ENCODE measurements around the gene RAB6B. TPM values are rescaled to one million over a fixed set of nuclear protein-coding genes. Genes with fewer than 3 reads are reported as not detected.

RAB6B gene
- total RNA-seq, 1 donor = 0.52 TPM

DNA sequence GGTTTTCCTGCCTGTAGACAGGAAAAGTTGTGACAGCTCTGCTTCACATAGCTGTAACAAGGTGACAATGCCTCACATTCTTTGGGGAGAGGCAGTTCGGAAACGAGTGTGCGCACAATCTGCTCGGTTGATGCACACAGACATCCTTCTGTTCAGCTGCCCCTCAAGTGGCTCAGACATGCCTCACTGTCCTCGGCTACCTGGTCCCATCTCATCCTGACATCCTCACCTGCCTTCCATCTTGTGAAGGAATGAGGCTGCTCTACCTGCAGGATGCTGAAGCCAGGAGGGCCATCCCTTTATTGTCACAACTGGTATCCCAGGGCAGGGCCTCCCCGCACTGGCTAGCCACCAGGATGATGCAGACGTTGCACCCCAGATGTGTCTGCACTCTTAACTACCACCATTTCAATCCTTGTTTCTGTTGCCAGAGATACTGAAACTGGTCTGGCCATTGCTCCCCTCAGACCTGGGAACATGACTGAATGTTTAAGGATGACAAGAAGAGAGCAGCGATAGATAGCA lies 70.7 kb downstream of the RAB6B start:
- Histone ChIP-seq H3K4me1 (ENCODE audit: insufficient read depth, low read length) (no peaks in the 10 kb centered on the region), H3K4me3 (ENCODE audit: low read length) (no peak overlapping the region), H3K27me3 (ENCODE audit: insufficient read depth, low read length) (no peaks in the 10 kb centered on the region), H3K9me3 (ENCODE audit: low read depth, low read length) (no peaks in the 10 kb centered on the region)

DNA sequence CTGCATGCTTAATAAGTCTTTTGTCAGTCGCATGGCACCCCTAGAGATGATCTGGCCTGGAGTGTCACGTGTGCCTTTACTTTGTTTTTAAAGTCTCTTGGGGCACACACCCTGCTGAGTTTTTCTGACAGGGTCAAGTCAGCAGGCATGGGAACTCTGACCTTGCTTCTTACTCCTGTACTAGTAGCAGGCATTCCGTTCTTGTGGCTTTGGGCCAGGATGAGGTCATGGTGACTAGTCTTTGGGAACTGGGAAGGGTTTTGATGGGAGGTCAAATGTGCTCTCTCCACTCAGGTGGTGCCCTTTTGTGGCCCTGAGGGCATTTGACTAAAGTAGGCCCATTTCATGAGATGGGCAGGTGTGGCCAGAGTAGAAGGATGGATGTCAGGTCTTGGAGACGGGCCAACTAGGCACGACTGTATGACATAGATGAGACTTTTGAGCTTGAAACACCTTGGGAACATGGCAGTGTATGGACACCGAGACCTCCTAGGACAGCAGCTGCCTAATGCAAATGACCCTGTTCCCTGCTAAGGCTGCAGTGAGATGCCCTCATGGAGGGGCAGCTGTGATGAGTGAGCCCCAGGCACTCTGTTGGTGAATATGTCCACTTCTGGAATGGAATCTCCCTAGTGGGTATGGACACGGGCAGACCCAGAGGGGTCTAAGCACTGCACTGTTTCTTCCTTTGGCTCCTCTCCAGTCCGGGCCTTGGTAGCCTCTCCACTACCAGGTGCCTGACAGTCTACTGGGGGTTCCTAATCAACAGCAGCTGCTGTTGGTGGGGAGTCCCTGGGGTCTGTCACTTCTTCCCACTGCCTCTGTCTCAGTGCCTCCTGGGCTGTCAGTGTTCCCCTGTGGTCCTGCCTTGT lies 73.7 kb downstream of the RAB6B start:
- Histone ChIP-seq H3K4me3 (ENCODE audit: low read length) (no peak overlapping the region), H3K9me3 (ENCODE audit: low read depth, low read length) (no peaks in the 10 kb centered on the region), H3K4me1 (ENCODE audit: insufficient read depth, low read length) (no peaks in the 10 kb centered on the region), H3K27me3 (ENCODE audit: insufficient read depth, low read length) (no peaks in the 10 kb centered on the region)

DNA sequence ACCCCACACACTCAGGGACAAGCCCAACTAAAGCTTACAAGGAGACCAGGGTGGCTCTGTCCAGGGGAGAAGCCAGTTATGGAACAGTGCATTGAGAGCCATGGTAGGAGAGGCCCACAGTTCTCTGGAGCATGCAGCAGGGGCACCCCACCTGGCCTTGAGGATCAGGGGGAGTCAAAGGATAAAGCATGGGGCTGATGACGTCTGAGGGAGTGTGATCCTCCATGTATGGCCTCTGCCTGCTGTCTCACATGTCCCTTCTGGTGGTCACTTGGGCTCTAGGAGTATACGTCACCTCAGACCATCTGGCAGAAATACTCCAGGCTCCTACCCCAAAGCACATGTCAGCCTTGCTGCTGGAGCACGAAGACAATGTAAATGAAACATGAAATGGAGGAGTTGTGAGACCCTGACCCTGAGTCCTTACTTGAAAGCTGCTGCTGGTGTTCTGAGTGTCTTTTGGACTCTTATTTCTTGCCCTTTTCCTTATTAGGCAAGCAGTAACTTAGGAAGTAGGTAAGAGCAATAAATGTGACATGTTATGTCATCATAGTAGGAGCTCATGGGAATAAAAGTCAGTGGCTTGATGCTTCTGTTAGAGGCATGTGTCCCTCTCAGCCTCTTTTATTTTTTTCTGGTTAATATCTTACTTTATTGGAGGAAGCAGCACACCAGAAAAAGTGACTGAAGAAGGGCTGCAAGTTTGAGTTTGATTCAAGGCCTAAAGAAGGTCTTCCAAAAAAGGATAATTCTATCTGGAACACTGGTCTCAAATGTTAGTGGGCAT lies 74.6 kb downstream of the RAB6B start:
- Histone ChIP-seq H3K9me3 (ENCODE audit: low read depth, low read length) (no peaks in the 10 kb centered on the region), H3K4me1 (ENCODE audit: insufficient read depth, low read length) (no peaks in the 10 kb centered on the region), H3K27me3 (ENCODE audit: insufficient read depth, low read length) (no peaks in the 10 kb centered on the region), H3K4me3 (ENCODE audit: low read length) (no peak overlapping the region)

DNA sequence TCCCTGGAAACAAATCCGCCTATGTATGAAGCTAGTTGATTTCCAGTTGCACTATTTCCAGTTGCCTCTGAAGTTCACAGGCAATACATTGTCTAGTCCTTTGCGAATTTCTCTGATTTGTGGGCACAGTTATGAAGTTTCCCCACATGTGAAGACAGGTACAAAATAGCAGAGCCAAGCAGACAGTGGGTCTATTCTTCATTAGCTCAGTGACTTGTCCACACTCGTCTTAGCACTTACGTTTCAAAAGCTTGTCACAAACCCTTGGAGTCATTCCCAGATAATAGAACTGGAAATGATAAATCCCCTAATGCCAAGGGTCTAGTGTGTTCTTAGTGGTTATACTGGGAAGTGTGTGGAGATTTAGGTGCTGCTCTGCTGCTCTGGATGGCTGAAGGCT lies 75.6 kb downstream of the RAB6B start:
- Histone ChIP-seq H3K9me3 (ENCODE audit: low read depth, low read length) (no peaks in the 10 kb centered on the region), H3K4me3 (ENCODE audit: low read length) (no peak overlapping the region), H3K4me1 (ENCODE audit: insufficient read depth, low read length) (no peaks in the 10 kb centered on the region), H3K27me3 (ENCODE audit: insufficient read depth, low read length) (no peaks in the 10 kb centered on the region)

DNA sequence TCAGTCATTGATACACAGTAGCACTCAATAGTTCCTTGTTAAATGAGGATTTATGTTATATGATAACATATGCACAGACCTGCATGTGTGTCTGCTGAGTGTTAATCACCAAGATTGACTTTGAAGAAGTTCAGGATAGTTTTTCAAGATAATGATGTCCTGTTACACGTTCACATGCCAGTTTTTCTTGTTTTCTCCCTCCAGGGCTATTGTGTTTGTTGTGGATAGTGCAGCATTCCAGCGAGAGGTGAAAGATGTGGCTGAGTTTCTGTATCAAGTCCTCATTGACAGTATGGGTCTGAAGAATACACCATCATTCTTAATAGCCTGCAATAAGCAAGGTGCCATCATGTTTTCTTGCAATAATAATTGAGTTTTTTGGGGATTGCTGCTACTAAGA lies 80.3 kb downstream of the RAB6B start:
- no peak overlapping the region for H3K4me3 ChIP-seq (ENCODE audit: low read length)
- no peaks in the 10 kb centered on the region for H3K4me1 ChIP-seq (ENCODE audit: insufficient read depth, low read length)
- H3K9me3 ChIP-seq (ENCODE audit: low read depth, low read length) = no peaks in the 10 kb centered on the region
- no peaks in the 10 kb centered on the region for H3K27me3 ChIP-seq (ENCODE audit: insufficient read depth, low read length)

DNA sequence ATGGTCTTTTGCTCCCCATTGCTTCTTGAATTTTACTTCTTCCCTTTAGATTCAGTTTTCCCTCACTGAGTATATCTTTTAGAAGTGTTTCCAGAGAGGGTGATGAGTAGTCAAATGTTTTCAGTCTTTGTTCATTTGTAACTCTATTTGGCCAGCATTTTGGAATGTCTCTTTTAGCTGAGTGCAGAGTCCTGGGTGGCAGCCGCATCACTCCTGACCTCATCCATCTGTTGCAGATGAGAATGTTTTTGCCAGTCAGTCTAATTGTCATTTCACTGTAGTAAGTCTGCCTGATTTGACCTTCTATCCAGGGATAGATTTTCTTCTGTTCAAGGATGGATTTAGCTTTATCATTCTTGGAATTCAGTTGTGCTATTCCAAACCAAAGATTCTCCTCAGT lies 82.8 kb downstream of the RAB6B start:
- H3K9me3 ChIP-seq (ENCODE audit: low read depth, low read length) = no peaks in the 10 kb centered on the region
- H3K4me1 ChIP-seq (ENCODE audit: insufficient read depth, low read length) = no peaks in the 10 kb centered on the region
- H3K4me3 ChIP-seq (ENCODE audit: low read length) = no peak overlapping the region
- no peaks in the 10 kb centered on the region for H3K27me3 ChIP-seq (ENCODE audit: insufficient read depth, low read length)

DNA sequence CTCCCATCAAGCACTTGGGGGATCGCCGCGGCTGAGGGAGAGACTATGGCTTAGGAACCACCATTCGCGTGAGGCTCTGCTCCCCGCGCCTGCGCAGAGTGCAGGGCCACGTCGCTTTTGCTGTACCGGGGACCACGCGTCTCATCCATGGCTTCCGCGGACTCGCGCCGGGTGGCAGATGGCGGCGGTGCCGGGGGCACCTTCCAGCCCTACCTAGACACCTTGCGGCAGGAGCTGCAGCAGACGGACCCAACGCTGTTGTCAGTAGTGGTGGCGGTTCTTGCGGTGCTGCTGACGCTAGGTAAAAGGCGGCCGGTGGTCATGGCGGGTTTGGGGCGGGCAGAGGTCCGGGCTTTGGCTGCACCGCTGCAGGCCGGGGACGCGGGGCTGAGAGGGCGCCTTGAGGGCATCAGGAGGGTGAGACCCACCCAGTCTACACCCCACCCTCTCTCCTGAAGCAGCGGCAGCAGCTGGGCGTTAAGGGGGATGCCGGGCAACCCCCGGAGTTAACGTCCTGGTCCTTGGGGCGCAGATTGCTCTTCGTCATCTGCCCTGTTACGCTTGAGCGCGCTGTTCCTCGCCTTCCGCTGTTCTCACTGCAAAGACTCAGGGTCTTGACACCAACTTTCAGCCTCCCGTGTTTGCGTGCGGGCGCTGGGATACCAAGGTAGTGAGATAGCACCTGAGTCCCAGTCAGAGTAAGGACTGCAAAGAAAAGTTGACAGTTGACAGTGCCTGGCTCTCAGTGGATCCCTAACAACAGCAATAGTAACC lies 89.8 kb downstream of the RAB6B start, which contains the start of gene SRPRB:
Gene SRPRB, plus strand, starts transcription at position 114 of the 774 bp plus-strand sequence. Its CDS starts 34 bp downstream, at position 148.
- Histone ChIP-seq H3K9me3 (ENCODE audit: low read depth, low read length) (no peaks in the 10 kb centered on the region), H3K27me3 (ENCODE audit: insufficient read depth, low read length) (no peaks in the 10 kb centered on the region), H3K4me1 (ENCODE audit: insufficient read depth, low read length) (peaks cover 16% of the 10 kb centered on the region), H3K4me3 (ENCODE audit: low read length) (peak within 1 kb of the TSS; percentile 87)

DNA sequence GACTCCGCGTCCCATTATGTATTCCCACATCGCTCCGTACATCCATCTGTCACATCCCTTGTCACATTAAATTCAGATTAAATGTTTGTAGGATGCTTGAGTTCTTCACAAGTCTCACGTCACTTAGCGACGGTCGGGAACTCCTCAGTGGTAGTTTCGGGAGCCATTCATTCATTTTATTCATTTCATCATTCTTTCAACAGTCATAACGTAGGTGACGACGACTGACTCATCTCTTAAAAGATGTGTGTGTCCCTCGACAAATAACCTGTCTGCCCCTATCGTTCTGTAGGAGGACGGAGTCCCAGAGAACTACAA lies 90.3 kb downstream of the RAB6B start:
- peak overlapping the region; percentile 87 for H3K4me3 ChIP-seq (ENCODE audit: low read length)
- no peaks in the 10 kb centered on the region for H3K27me3 ChIP-seq (ENCODE audit: insufficient read depth, low read length)
- H3K9me3 ChIP-seq (ENCODE audit: low read depth, low read length) = no peaks in the 10 kb centered on the region
- H3K4me1 ChIP-seq (ENCODE audit: insufficient read depth, low read length) = peaks cover 16% of the 10 kb centered on the region

DNA sequence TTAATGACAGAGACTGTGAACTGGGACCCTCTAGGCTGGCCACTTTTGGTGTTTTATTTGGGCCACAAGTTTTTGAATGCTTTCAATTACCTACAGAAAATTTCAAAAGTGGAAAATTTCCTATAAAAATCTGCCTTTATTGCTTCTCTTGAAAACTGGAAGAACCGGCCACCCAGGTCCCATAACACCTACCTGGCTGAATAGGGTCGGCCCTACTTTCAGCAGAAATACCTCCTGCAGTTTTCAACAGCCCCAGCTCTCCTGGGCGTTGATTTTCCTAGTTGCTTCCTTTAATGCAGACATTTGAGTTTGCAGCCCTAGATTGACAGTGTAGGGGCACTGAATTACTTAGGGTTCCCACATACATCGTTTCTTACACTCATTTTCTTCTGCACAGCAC lies 90.8 kb downstream of the RAB6B start:
- H3K4me3 ChIP-seq (ENCODE audit: low read length) = no peak overlapping the region
- H3K4me1 ChIP-seq (ENCODE audit: insufficient read depth, low read length) = peaks cover 16% of the 10 kb centered on the region
- H3K27me3 ChIP-seq (ENCODE audit: insufficient read depth, low read length) = no peaks in the 10 kb centered on the region
- H3K9me3 ChIP-seq (ENCODE audit: low read depth, low read length) = no peaks in the 10 kb centered on the region

DNA sequence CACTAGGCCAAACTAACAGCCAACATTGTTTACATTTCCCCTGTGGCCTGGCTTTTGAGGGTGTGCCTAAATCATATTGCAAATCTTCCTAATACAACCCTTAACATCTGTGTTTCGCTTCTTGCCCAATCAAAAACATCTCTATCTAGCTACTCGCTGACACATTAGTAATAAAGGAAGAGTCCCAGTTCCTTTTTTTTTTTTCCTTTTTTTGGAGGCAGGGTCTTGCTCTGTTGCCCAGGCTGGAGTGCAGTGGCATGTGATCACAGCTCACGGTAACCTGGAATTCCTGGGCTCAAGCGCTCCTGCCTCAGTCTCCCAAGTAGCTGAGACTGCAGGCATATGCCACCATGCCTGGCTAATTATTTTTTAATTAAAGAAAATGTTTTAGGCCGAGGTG lies 92.2 kb downstream of the RAB6B start:
- Histone ChIP-seq H3K4me3 (ENCODE audit: low read length) (no peak overlapping the region), H3K9me3 (ENCODE audit: low read depth, low read length) (no peaks in the 10 kb centered on the region), H3K4me1 (ENCODE audit: insufficient read depth, low read length) (peaks cover 16% of the 10 kb centered on the region), H3K27me3 (ENCODE audit: insufficient read depth, low read length) (peaks cover 9% of the 10 kb centered on the region)

DNA sequence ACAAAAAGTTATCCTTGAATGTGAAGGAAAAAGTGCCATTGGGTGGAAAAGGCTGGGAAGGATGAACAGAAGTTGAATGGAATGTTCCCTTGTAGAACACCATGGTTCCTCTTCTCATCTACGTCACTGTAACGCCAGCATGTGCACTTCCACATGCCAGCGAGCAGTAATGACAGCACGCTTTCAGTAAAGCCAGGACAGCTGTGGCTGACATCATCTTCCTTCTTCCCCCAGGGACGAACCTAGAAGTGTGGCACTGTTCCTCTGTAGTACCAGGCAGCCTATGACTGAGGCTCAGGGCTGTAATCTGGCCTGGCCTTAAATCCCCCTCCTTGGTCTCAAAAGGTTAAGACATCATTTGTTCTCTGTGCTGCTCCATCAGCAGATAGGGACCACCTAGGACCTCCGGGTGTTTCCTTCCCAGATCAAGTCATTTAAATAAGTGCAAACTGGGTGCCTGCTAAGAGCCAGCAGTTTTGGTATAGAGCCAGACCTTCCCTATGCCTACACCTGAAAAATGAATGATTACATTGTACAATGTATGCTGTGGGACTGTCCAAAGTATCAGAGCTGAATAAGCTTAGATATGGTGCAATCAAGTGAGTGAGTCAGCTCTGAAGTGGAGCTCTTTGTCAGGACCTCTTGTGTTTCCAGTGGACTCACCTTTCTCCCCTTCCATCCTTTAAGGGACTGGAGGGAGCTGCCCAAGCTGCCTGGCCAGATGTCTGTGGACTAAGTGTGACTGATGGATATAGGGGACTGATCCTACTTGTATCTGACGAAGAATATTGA lies 95.7 kb downstream of the RAB6B start:
- Histone ChIP-seq H3K9me3 (ENCODE audit: low read depth, low read length) (no peaks in the 10 kb centered on the region), H3K4me1 (ENCODE audit: insufficient read depth, low read length) (peaks cover under 1% of the 10 kb centered on the region), H3K27me3 (ENCODE audit: insufficient read depth, low read length) (peaks cover 9% of the 10 kb centered on the region), H3K4me3 (ENCODE audit: low read length) (no peak overlapping the region)

DNA sequence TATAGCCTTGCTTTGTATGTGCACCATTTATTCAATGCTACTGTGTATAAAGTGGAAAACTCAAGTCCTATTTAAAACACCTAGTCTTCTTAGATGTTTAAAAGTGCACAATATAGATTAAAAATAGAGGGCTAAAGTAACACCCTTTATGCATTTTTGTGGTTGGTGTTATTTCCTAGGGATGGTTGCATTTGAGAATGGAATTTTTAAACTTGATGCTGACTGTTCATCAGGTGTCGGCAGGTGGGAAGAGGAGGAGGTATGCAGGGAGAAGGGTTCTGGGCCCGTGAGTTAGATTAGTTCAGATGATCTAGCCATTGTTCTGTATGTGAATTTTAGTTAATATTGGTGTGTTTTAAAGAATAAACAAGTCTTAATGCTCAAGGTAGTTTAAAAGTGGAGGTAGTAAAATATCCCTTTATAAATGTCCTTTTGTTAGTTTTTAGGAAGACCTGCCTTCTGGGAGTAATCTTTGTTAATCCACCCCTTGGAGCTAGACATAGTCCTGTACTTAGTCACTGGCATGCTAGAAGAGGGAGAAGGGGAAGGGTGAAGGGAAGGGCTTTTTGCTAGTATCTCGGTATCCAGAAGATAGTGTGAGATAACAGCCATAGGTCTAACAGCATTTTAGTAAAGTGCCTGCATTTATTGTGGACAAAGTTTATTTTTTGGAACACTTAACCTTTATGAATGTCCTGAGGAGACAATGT lies 98.1 kb downstream of the RAB6B start:
- no peaks in the 10 kb centered on the region for H3K4me1 ChIP-seq (ENCODE audit: insufficient read depth, low read length)
- H3K27me3 ChIP-seq (ENCODE audit: insufficient read depth, low read length) = peaks cover 9% of the 10 kb centered on the region
- H3K4me3 ChIP-seq (ENCODE audit: low read length) = no peak overlapping the region
- peaks cover under 1% of the 10 kb centered on the region for H3K9me3 ChIP-seq (ENCODE audit: low read depth, low read length)

DNA sequence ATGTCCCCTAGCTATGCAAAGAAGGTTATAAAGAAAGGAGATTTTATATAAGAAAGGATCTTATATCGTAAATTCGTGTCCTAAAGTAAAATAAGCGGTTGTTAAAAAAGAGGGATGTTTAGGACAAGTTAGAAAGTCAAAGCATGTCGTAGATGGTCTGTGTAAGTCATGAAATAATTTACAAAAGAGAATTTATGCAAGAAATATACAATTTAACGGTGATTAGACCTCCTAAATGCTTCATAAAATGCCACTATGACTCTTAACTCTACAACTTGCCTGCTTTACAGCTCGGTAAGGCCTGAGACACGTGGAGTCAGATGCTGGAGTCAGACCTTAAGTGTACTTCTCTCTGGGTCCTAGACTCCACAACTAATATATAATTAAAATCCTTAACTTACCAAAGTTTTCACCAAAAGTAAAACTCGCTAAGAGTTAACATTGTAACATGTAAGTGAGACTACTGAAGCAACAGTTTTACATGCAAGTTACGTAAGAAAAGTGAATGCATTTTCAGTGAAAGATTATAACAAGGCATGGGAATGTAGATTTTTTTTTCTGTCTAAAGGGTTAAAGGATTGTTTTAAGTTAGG lies 103.4 kb downstream of the RAB6B start:
- Histone ChIP-seq H3K4me1 (ENCODE audit: insufficient read depth, low read length) (no peaks in the 10 kb centered on the region), H3K4me3 (ENCODE audit: low read length) (no peak overlapping the region), H3K9me3 (ENCODE audit: low read depth, low read length) (peaks cover 8% of the 10 kb centered on the region), H3K27me3 (ENCODE audit: insufficient read depth, low read length) (no peaks in the 10 kb centered on the region)

All from mononuclear cell (primary cell).